Esophagus squamous epithelium (tissue), 5 donors: ENCODE measurements around the gene ACTL6A. TPM values are rescaled to one million over a fixed set of nuclear protein-coding genes. Genes with fewer than 3 reads are reported as not detected.

Experiments
- DNase-seq: peaks from one replicate; lab custom pipeline; 2025; lab: John Stamatoyannopoulos, UW
- H3K27ac ChIP-seq, 4 donors: fragments of 200-600 bp; sonication (generic); one replicate each; pipeline ENCODE4 v1.5.1; 2016 to 2019; ENCODE audit warnings: mild to moderate bottlenecking in 1 of 4
- H3K27me3 ChIP-seq, 4 donors: fragments of 200-600 bp; sonication (generic); 1 replicate in 3 of 4; 2 replicates in 1 of 4; pipeline versions ENCODE4 v1.5.1 to v1.6.0; 2017 to 2021; ENCODE audit warnings: antibody characterized with exemption in 1 of 4
- H3K36me3 ChIP-seq, 3 donors: fragments of 200-600 bp; sonication (generic); one replicate each; pipeline ENCODE4 v1.5.1; 2016 to 2019
- H3K4me1 ChIP-seq, 3 donors: fragments of 200-600 bp; sonication (generic); one replicate each; pipeline ENCODE4 v1.5.1; 2017 to 2019
- H3K4me3 ChIP-seq, 4 donors: fragments of 200-600 bp; sonication (generic); 1 replicate in 3 of 4; 2 replicates in 1 of 4; pipeline ENCODE4 v1.5.1; 2016 to 2019; ENCODE audit warnings: mild to moderate bottlenecking in 2 of 4, moderate library complexity in 1 of 4
- H3K9me3 ChIP-seq, 3 donors: fragments of 200-600 bp; sonication (generic); one replicate each; pipeline ENCODE4 v1.5.1; 2016 to 2019
- CTCF ChIP-seq, 6 experiments: fragments of 450-650 bp in 4 of 6; fragments of 200-600 bp in 2 of 6; sonication (generic) in 2 of 6; IDR thresholded peaks; one replicate each; pipeline ENCODE4 v1.5.1; 2016 to 2019; ENCODE audit warnings: antibody characterized with exemption in 6 of 6, mild to moderate bottlenecking in 4 of 6, moderate library complexity in 4 of 6
- POLR2A ChIP-seq, 4 donors: fragments of 450-650 bp; IDR thresholded peaks; one replicate each; pipeline ENCODE4 v1.6.1; 2017; ENCODE audit warnings: antibody characterized with exemption in 4 of 4, mild to moderate bottlenecking in 4 of 4, moderate library complexity in 3 of 4
- WGBS, 2 donors: methylation state at CpG; one replicate each; pipeline ENCODE4 v1.1.5; 2018; 5-methylcytosine and 5-hydroxymethylcytosine counted together
- intact Hi-C: fragments of 100-400 bp; cut with DNase I; formaldehyde crosslinking; loops from one replicate; pipeline ENCODE4 v1.15.0; 2022
- total RNA-seq, 4 donors: library from RNA; depleted of rRNA; stranded (reverse); fragments of >200 nt; gene quantifications; one replicate each; pipeline ENCODE4 v1.1.0, GENCODE V29; 2016
- donor health status: DM: yes; HTN: yes; CAD: no.

The ACTL6A gene
- total RNA-seq, 4 donors from 2014 or later: 51.5 to 95.4 (median 63.5) TPM

- TF ChIP-seq POLR2A (IDR thresholded peaks at IDR 0.05) (no peak), CTCF (IDR thresholded peaks at IDR 0.05) (no peak)
- no peaks in the 10 kb centered on the region for H3K27me3 ChIP-seq
- intact Hi-C loops: no loop called here
- no peak overlapping the region for H3K4me3 ChIP-seq
- H3K9me3 ChIP-seq: no peaks in the 10 kb centered on the region
- H3K36me3 ChIP-seq: no peaks in the 10 kb centered on the region
- no peak for DNase-seq
- 93 to 100% methylated on average over 1 of the region's 1 CpG for WGBS, 2 donors
- H3K4me1 ChIP-seq: no peaks in the 10 kb centered on the region
- H3K27ac ChIP-seq: no peak overlapping the region
Measured at GRCh38 chr3:179541596-179541995, 21.1 kb upstream of the ACTL6A start.

- Histone ChIP-seq H3K27ac (no peak overlapping the region), H3K36me3 (no peaks in the 10 kb centered on the region), H3K4me1 (no peaks in the 10 kb centered on the region), H3K27me3 (no peaks in the 10 kb centered on the region), H3K9me3 (no peaks in the 10 kb centered on the region), H3K4me3 (no peak overlapping the region)
- intact Hi-C loops: no loop called here
- DNase-seq: no peak
- no peak for TF ChIP-seq CTCF (IDR thresholded peaks at IDR 0.05)
- no peak for TF ChIP-seq POLR2A (IDR thresholded peaks at IDR 0.05)
Measured at GRCh38 chr3:179542375-179542774, 20.4 kb upstream of the ACTL6A start.

GRCh38 chr3:179544981-179545645 is 17.6 kb upstream of the ACTL6A start:
- 47 to 53% methylated on average over 2 of the region's 2 CpGs for WGBS, 2 donors
- no peak for DNase-seq
- H3K4me1 ChIP-seq: no peaks in the 10 kb centered on the region
- no peak overlapping the region for H3K4me3 ChIP-seq
- no peak for TF ChIP-seq CTCF (IDR thresholded peaks at IDR 0.05)
- TF ChIP-seq POLR2A (IDR thresholded peaks at IDR 0.05): no peak
- H3K36me3 ChIP-seq: no peaks in the 10 kb centered on the region
- no peaks in the 10 kb centered on the region for H3K27me3 ChIP-seq
- H3K9me3 ChIP-seq: no peaks in the 10 kb centered on the region
- intact Hi-C loops: no loop called here
- H3K27ac ChIP-seq: no peak overlapping the region

GRCh38 chr3:179546814-179547241 is 15.9 kb upstream of the ACTL6A start:
- WGBS, 2 donors: no CpG with 5 or more reads among the region's 2 CpGs
- no peak overlapping the region for H3K27ac ChIP-seq
- intact Hi-C loops: no loop called here

More at GRCh38 chr3:179546814-179547241, 15.9 kb upstream of the ACTL6A start:
- DNase-seq: no peak
- no peaks in the 10 kb centered on the region for H3K9me3 ChIP-seq
- TF ChIP-seq POLR2A (IDR thresholded peaks at IDR 0.05): no peak
- TF ChIP-seq CTCF (IDR thresholded peaks at IDR 0.05): no peak
- no peaks in the 10 kb centered on the region for H3K27me3 ChIP-seq
- H3K4me1 ChIP-seq: no peaks in the 10 kb centered on the region
- no peaks in the 10 kb centered on the region for H3K36me3 ChIP-seq
- no peak overlapping the region for H3K4me3 ChIP-seq
